ENCODE results near the gene TMEM266. TPM values are rescaled to one million over a fixed set of nuclear protein-coding genes. Genes with fewer than 3 reads are reported as not detected.

TMEM266 gene
- total RNA-seq, 2 donors from 2014 or later = 0.20 TPM; not detected in 1

DNA sequence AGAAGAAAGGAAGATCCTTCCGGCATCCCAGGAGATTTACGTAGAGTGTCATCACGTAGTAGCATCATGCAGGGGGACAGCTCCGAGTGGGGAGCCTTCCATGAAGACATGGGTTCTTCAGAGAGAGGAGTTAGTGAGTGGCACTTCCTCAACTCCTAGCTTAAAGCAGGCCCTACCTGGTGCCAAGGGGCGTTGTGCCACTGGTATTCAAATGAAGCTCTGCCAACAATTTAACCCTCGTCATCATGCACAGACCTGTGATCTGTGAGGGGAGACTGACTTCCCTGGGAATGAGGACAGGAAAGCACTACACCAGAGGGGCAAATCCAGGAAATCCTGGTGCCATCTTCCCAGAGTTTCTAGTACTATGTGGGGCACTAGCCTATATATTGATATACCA, 59.0 kb downstream of the TMEM266 start:
- Histone ChIP-seq H3K4me3 (no peak overlapping the region), H3K27me3 (no peaks in the 10 kb centered on the region), H3K36me3 (no peaks in the 10 kb centered on the region), H3K27ac (no peak overlapping the region), H3K4me1 (no peaks in the 10 kb centered on the region), H3K9me3 (no peaks in the 10 kb centered on the region)
- TF ChIP-seq, protein P1, sequence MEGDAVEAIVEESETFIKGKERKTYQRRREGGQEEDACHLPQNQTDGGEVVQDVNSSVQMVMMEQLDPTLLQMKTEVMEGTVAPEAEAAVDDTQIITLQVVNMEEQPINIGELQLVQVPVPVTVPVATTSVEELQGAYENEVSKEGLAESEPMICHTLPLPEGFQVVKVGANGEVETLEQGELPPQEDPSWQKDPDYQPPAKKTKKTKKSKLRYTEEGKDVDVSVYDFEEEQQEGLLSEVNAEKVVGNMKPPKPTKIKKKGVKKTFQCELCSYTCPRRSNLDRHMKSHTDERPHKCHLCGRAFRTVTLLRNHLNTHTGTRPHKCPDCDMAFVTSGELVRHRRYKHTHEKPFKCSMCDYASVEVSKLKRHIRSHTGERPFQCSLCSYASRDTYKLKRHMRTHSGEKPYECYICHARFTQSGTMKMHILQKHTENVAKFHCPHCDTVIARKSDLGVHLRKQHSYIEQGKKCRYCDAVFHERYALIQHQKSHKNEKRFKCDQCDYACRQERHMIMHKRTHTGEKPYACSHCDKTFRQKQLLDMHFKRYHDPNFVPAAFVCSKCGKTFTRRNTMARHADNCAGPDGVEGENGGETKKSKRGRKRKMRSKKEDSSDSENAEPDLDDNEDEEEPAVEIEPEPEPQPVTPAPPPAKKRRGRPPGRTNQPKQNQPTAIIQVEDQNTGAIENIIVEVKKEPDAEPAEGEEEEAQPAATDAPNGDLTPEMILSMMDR (IDR thresholded peaks at IDR 0.05) = no peak
- no peak for DNase-seq (ENCODE audit: low spot score)

DNA sequence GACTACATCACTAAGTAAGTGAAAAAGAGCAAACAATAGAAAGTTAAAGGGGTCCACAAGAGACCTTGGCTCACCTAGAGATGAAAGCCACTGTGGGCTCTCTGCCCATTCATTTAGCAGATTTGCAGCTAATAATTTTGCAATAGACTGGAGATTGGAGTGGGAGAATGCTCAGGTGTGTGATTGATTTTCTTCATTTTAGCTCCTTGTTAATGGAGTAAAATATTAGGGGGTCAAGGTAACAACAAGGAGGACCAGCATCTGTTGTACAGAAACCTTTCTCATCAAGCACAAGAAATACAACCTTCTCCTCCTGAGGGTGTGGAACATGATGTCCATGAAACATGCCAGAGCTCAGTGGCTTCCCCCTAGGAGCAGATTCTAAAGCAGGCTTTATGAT, 63.2 kb downstream of the TMEM266 start:
- no peaks in the 10 kb centered on the region for H3K27me3 ChIP-seq
- TF ChIP-seq, protein P1 (IDR thresholded peaks at IDR 0.05) = no peak
- peaks cover 0 to 10% of the 10 kb centered on the region in 2 donors for H3K9me3 ChIP-seq
- no peaks in the 10 kb centered on the region for H3K36me3 ChIP-seq
- no peak for DNase-seq (ENCODE audit: low spot score)
- no peak overlapping the region for H3K27ac ChIP-seq
- H3K4me3 ChIP-seq = no peak overlapping the region
- H3K4me1 ChIP-seq = no peaks in the 10 kb centered on the region

DNA sequence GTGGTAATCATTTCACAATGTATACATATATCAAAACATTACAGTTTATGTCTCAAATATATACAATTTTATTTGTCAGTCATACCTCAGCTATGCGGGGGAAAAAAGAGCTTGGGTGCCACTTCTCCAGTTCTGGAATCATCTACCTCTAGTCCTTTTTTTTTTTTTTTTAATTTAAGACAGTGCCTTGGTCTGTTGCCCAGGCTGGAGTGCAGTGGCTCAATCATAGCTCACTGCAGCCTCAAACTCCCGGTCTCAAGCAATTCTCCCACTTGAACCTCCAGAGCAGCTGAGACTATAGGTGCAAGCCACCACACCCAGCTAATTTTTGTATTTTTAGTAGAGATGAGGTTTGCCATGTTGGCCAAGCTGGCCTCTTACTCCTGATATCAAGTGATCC, 67.4 kb downstream of the TMEM266 start:
- H3K4me3 ChIP-seq = no peak overlapping the region
- no peak for DNase-seq (ENCODE audit: low spot score)
- H3K27me3 ChIP-seq = no peaks in the 10 kb centered on the region
- H3K9me3 ChIP-seq = peaks cover 0 to 10% of the 10 kb centered on the region in 2 donors
- no peaks in the 10 kb centered on the region for H3K4me1 ChIP-seq
- TF ChIP-seq, protein P1 (IDR thresholded peaks at IDR 0.05) = no peak
- H3K36me3 ChIP-seq = no peaks in the 10 kb centered on the region
- no peak overlapping the region for H3K27ac ChIP-seq

DNA sequence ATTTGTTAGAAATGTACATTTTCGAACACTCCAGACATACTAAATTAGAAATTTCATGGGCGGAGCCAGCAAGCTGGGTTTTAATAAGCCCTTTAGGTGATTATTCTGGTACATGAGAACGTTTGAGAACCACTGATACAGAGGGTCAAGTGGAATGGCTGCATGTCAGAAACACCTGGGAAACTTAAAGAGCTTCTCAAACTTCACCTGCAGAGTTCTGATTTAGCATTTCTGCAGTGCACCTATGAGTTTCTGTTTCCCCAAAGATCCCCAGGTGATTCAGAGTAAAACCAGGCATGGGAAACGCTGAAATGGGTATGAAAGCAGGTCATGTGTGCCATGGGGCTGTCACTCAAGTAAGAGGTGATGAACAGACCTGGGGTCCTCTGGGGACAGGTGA, 68.1 kb downstream of the TMEM266 start:
- Histone ChIP-seq H3K4me3 (no peak overlapping the region), H3K36me3 (no peaks in the 10 kb centered on the region), H3K9me3 (peaks cover 0 to 10% of the 10 kb centered on the region in 2 donors), H3K27ac (no peak overlapping the region), H3K27me3 (no peaks in the 10 kb centered on the region), H3K4me1 (no peaks in the 10 kb centered on the region)
- DNase-seq (ENCODE audit: low spot score) = no peak
- TF ChIP-seq, protein P1 (IDR thresholded peaks at IDR 0.05) = no peak

DNA sequence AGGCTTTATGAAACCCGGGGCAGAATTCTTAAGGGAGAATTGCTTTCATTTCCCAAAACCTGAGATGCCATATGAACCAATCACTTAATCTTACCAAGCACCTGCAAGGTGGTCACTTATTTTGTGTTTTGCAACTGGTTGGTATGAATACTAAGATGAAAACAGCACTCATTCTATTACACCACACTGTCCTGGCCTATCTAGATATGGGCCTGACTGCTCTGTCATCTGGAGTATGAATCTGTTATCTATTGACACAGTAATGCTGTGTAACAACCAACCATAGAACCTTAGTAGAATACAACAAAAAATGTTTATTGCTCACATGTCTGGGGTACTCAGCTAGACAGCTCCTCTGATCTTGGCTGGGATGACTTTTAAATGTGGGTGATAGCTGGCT, 74.8 kb downstream of the TMEM266 start:
- Histone ChIP-seq H3K27me3 (no peaks in the 10 kb centered on the region), H3K27ac (no peak overlapping the region), H3K4me3 (no peak overlapping the region), H3K9me3 (no peaks in the 10 kb centered on the region), H3K4me1 (peaks cover 0 to 3% of the 10 kb centered on the region in 2 donors), H3K36me3 (no peaks in the 10 kb centered on the region)
- TF ChIP-seq, protein P1 (IDR thresholded peaks at IDR 0.05) = no peak
- DNase-seq (ENCODE audit: low spot score) = no peak

DNA sequence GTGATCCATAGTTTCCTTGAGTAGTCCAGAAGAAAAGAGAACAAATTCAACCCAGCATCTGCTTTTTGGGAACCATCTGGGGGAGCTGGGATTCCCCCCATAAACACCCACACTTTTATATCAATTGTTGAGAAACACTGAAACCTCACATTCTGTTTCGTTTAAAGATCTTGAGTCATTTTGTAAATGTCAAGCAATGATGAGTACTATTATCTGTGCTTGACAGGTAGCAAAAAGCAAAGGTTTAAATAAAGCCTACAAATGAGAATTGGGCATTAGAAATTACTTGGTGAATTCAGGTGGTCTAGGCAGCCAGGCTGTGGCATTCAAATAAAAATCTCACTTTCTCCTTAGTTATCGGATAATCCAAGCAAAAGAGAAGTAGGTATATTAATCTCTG, 75.7 kb downstream of the TMEM266 start:
- Histone ChIP-seq H3K4me3 (no peak overlapping the region), H3K36me3 (no peaks in the 10 kb centered on the region), H3K4me1 (peaks cover 0 to 9% of the 10 kb centered on the region in 2 donors), H3K9me3 (no peaks in the 10 kb centered on the region), H3K27ac (no peak overlapping the region), H3K27me3 (no peaks in the 10 kb centered on the region)
- no peak for DNase-seq (ENCODE audit: low spot score)
- TF ChIP-seq, protein P1 (IDR thresholded peaks at IDR 0.05) = no peak

Data from right atrium auricular region (tissue), 2 donors.